MCF 10A (cell line): ENCODE data around the gene SLC15A3. TPM values are rescaled to one million over a fixed set of nuclear protein-coding genes. Genes with fewer than 3 reads are reported as not detected.

Source experiments
- BruUV-seq: library from RNA; stranded (reverse); fragments of 400-500 nt; replicated peaks from 2 replicates; lab custom pipeline; 2021; lab: Mats Ljungman, UMichigan
- CTCF ChIA-PET: fragments of 300-600 bp; sonication (Branson Sonifier 250); formaldehyde crosslinking; extraction: SDS; loops from one replicate; lab custom pipeline; 2021; ENCODE audit warnings: antibody characterized with exemption, inconsistent platforms; lab: Yijun Ruan, JAX
- POLR2A ChIA-PET: fragments of 300-600, 350-650 bp; sonication (Branson Sonifier 250); formaldehyde crosslinking; extraction: SDS; loops from one replicate; lab custom pipeline; 2020; ENCODE audit warnings: antibody characterized with exemption, inconsistent platforms; lab: Yijun Ruan, JAX
- DNase-seq: peaks from one replicate; pipeline ENCODE4 v3.0.0-alpha.2; 2018; ENCODE audit not compliant: unreplicated experiment
- H3K27ac Mint-ChIP-seq: one replicate; pipeline ENCODE4 v1.8.0; 2022; ENCODE audit warnings: mild to moderate bottlenecking, low read depth, mixed read lengths; ENCODE audit not compliant: unreplicated experiment
- H3K27me3 Mint-ChIP-seq: one replicate; pipeline ENCODE4 v1.8.0; 2022; ENCODE audit warnings: mixed read lengths; ENCODE audit not compliant: insufficient read depth, unreplicated experiment
- H3K36me3 Mint-ChIP-seq: one replicate; pipeline ENCODE4 v1.8.0; 2022; ENCODE audit warnings: mild to moderate bottlenecking, moderate library complexity, mixed read lengths; ENCODE audit not compliant: insufficient read depth, unreplicated experiment
- H3K4me1 Mint-ChIP-seq: one replicate; pipeline ENCODE4 v1.8.0; 2022; ENCODE audit warnings: mixed read lengths; ENCODE audit not compliant: insufficient read depth, unreplicated experiment
- H3K4me3 Mint-ChIP-seq: one replicate; pipeline ENCODE4 v1.8.0; 2022; ENCODE audit warnings: mild to moderate bottlenecking, moderate library complexity, mixed read lengths; ENCODE audit not compliant: unreplicated experiment
- H3K9me3 Mint-ChIP-seq: one replicate; pipeline ENCODE4 v1.8.0; 2022; ENCODE audit warnings: mixed read lengths; ENCODE audit not compliant: unreplicated experiment
- CTCF ChIP-seq: fragments of 200-600 bp; IDR thresholded peaks from one replicate; pipeline ENCODE4 v1.8.0; 2022; ENCODE audit warnings: antibody characterized with exemption, mild to moderate bottlenecking; ENCODE audit not compliant: unreplicated experiment
- intact Hi-C: fragments of 100-400 bp; cut with micrococcal nuclease; formaldehyde crosslinking; loops from 2 replicates; pipeline ENCODE4 v1.14.1; 2022
- total RNA-seq: library from RNA; stranded (reverse); gene quantifications from 2 replicates; pipeline ENCODE4 v1.2.3, GENCODE V29; 2022

The SLC15A3 gene
- total RNA-seq, 1 experiment from 2014 or later = not detected

- CTCF ChIA-PET = interaction anchor here (0.6 to 0.7 kb wide), 2 partner anchors 152 to 208 kb away, joined by 3 to 7 read pairs; no protein-coding TSS in a partner anchor
Observed at GRCh38 chr11:60928563-60929001, 23.4 kb downstream of the SLC15A3 start.

GRCh38 chr11:60927600-60927999 is 24.4 kb downstream of the SLC15A3 start:
- Mint-ChIP-seq H3K36me3 (peaks cover 1% of the 10 kb centered on the region), H3K27me3 (no peaks in the 10 kb centered on the region), H3K4me1 (peaks cover 13% of the 10 kb centered on the region), H3K9me3 (no peaks in the 10 kb centered on the region), H3K27ac (no peak overlapping the region), H3K4me3 (no peak overlapping the region)
- ChIA-PET CTCF (interaction anchor here (0.5 to 2.1 kb wide), 3 partner anchors 9 to 37 kb away, joined by 4 to 8 read pairs (median 5); partner anchors contain the start of gene TMEM109), POLR2A (interaction anchor here (0.7 to 2.5 kb wide), 2 partner anchors 10 to 23 kb away, joined by 3 to 9 read pairs; no protein-coding TSS in a partner anchor)
- TF ChIP-seq CTCF = no peak
- intact Hi-C loops = no loop called here
- DNase-seq = no peak
- no TSS peak for BruUV-seq

More at GRCh38 chr11:60928563-60929001, 23.4 kb downstream of the SLC15A3 start:
- Mint-ChIP-seq H3K9me3 (no peaks in the 10 kb centered on the region), H3K36me3 (no peaks in the 10 kb centered on the region), H3K27me3 (no peaks in the 10 kb centered on the region), H3K4me3 (no peak overlapping the region), H3K27ac (no peak overlapping the region), H3K4me1 (peaks cover 13% of the 10 kb centered on the region)
- DNase-seq = no peak
- POLR2A ChIA-PET = no interaction called here
- intact Hi-C loops = no loop called here
- BruUV-seq = no TSS peak
- no peak for TF ChIP-seq CTCF

- DNase-seq = no peak
- Mint-ChIP-seq H3K4me1 (peaks cover 13% of the 10 kb centered on the region), H3K36me3 (peaks cover 6% of the 10 kb centered on the region), H3K27ac (no peak overlapping the region), H3K27me3 (no peaks in the 10 kb centered on the region), H3K9me3 (no peaks in the 10 kb centered on the region), H3K4me3 (no peak overlapping the region)
- no TSS peak for BruUV-seq
- POLR2A ChIA-PET = interaction anchor here (0.7 to 2.5 kb wide), 2 partner anchors 10 to 22 kb away, joined by 3 to 9 read pairs; no protein-coding TSS in a partner anchor
- CTCF ChIA-PET = interaction anchor here (0.5 to 2.1 kb wide), 3 partner anchors 9 to 37 kb away, joined by 4 to 8 read pairs (median 5); partner anchors contain the start of gene TMEM109
- intact Hi-C loops = no loop called here
- TF ChIP-seq CTCF = no peak
Observed at GRCh38 chr11:60927061-60927592, 24.8 kb downstream of the SLC15A3 start.

- Mint-ChIP-seq H3K4me1 (peaks cover 13% of the 10 kb centered on the region), H3K27me3 (no peaks in the 10 kb centered on the region), H3K36me3 (peaks cover 8% of the 10 kb centered on the region), H3K27ac (no peak overlapping the region), H3K4me3 (no peak overlapping the region), H3K9me3 (no peaks in the 10 kb centered on the region)
- POLR2A ChIA-PET = interaction anchor here (2.5 kb wide), 1 partner anchor 9 kb away, joined by 9 read pairs; no protein-coding TSS in a partner anchor
- no TSS peak for BruUV-seq
- intact Hi-C loops = no loop called here
- TF ChIP-seq CTCF = no peak
- CTCF ChIA-PET = interaction anchor here (2.1 kb wide), 1 partner anchor 8 kb away, joined by 8 read pairs; no protein-coding TSS in a partner anchor
- no peak for DNase-seq
Observed at GRCh38 chr11:60926500-60926899, 25.5 kb downstream of the SLC15A3 start.
